ENCODE results near the gene TAGLN2.
A peak's percentile ranks its signal among the peaks of the same experiment; 100 is the strongest.

The TAGLN2 gene

GRCh38 chr1:159896546-159896930, 28.8 kb downstream of the TAGLN2 start:
- no peak for DNase-seq

- no peak for DNase-seq
These were observed 29.3 kb downstream of the TAGLN2 start for GRCh38 chr1:159895836-159896545.

GRCh38 chr1:159895286-159895685, 30.0 kb downstream of the TAGLN2 start:
- DNase-seq: no peak

- DNase-seq: no peak
These were observed 32.4 kb downstream of the TAGLN2 start for GRCh38 chr1:159892944-159893343.

GRCh38 chr1:159891275-159892157, 33.8 kb downstream of the TAGLN2 start:
- DNase-seq: peak; percentile 84

- DNase-seq: no peak
These were observed 34.9 kb downstream of the TAGLN2 start for GRCh38 chr1:159890390-159890789.

GRCh38 chr1:159889821-159890252, 35.5 kb downstream of the TAGLN2 start:
- DNase-seq: peak; percentile 7

- DNase-seq: no peak
These were observed 36.1 kb downstream of the TAGLN2 start for GRCh38 chr1:159889202-159889601.

GRCh38 chr1:159884296-159884695, 41.0 kb downstream of the TAGLN2 start:
- DNase-seq: no peak

- DNase-seq: no peak
These were observed 42.2 kb downstream of the TAGLN2 start for GRCh38 chr1:159883134-159883533.

GRCh38 chr1:159882527-159882862, 42.8 kb downstream of the TAGLN2 start:
- DNase-seq: no peak

GRCh38 chr1:159881622-159882526, 43.4 kb downstream of the TAGLN2 start:
- DNase-seq: peak; percentile 41

- DNase-seq: no peak
These were observed 44.9 kb downstream of the TAGLN2 start for GRCh38 chr1:159880430-159880829.

- no peak for DNase-seq
These were observed 45.3 kb downstream of the TAGLN2 start for GRCh38 chr1:159879977-159880376.

- no peak for DNase-seq
These were observed 46.2 kb downstream of the TAGLN2 start for GRCh38 chr1:159879136-159879535.

GRCh38 chr1:159877695-159878444, 47.4 kb downstream of the TAGLN2 start:
- DNase-seq: no peak

- DNase-seq: no peak
These were observed 51.7 kb downstream of the TAGLN2 start for GRCh38 chr1:159873530-159874143.

GRCh38 chr1:159872891-159873290, 52.4 kb downstream of the TAGLN2 start:
- DNase-seq: no peak

- no peak for DNase-seq
These were observed 54.6 kb downstream of the TAGLN2 start for GRCh38 chr1:159870704-159871103.

- no peak for DNase-seq
These were observed 55.7 kb downstream of the TAGLN2 start for GRCh38 chr1:159869607-159870006.

- no peak for DNase-seq
These were observed 56.1 kb downstream of the TAGLN2 start for GRCh38 chr1:159869173-159869572.

GRCh38 chr1:159868766-159869165, 56.5 kb downstream of the TAGLN2 start:
- DNase-seq: no peak
